Liver (tissue), 9 donors: ENCODE results near the gene GGNBP2. TPM values are rescaled to one million over a fixed set of nuclear protein-coding genes. Genes with fewer than 3 reads are reported as not detected.

Experiments used
- DNase-seq: peaks from one replicate; pipeline ENCODE4 v3.0.0-alpha.2; 2017; ENCODE audit warnings: low spot score
- H3K27ac ChIP-seq, 2 donors: one replicate each; pipeline ENCODE4 v1.7.0; 2013; ENCODE audit warnings: inconsistent platforms in 2 of 2, low read length in 2 of 2, control low read depth in 1 of 2, low read depth in 1 of 2, mild to moderate bottlenecking in 1 of 2
- H3K27me3 ChIP-seq, 4 donors: one replicate each; pipeline versions ENCODE4 v1.6.1 to v1.7.0; 2013; ENCODE audit warnings: low read length in 3 of 4, inconsistent platforms in 1 of 4, mild to moderate bottlenecking in 1 of 4, moderate library complexity in 1 of 4; ENCODE audit not compliant: control insufficient read depth in 4 of 4, insufficient read depth in 4 of 4
- H3K36me3 ChIP-seq, 4 donors: one replicate each; pipeline versions ENCODE4 v1.6.1 to v1.7.0; 2013; ENCODE audit warnings: low read length in 3 of 4, mild to moderate bottlenecking in 3 of 4, low read depth in 1 of 4, moderate library complexity in 1 of 4; ENCODE audit not compliant: control insufficient read depth in 4 of 4, insufficient read depth in 3 of 4
- H3K4me1 ChIP-seq, 4 donors: one replicate each; pipeline versions ENCODE4 v1.6.1 to v1.7.0; 2013; ENCODE audit warnings: low read length in 3 of 4, mild to moderate bottlenecking in 3 of 4, moderate library complexity in 1 of 4; ENCODE audit not compliant: control insufficient read depth in 4 of 4, insufficient read depth in 4 of 4
- H3K4me3 ChIP-seq, 3 donors: one replicate each; pipeline versions ENCODE4 v1.6.1 to v1.7.0; 2013; ENCODE audit warnings: low read length in 3 of 3, control low read depth in 1 of 3, low read depth in 1 of 3, mild to moderate bottlenecking in 1 of 3
- H3K9ac ChIP-seq, 2 donors: one replicate each; pipeline ENCODE4 v1.7.0; 2013; ENCODE audit warnings: low read length in 2 of 2, mild to moderate bottlenecking in 2 of 2, moderate library complexity in 2 of 2, control low read depth in 1 of 2, low read depth in 1 of 2
- H3K9me3 ChIP-seq, 4 donors: one replicate each; pipeline versions ENCODE4 v1.6.1 to v1.7.0; 2013; ENCODE audit warnings: low read length in 3 of 4; ENCODE audit not compliant: control insufficient read depth in 4 of 4
- EGR1 ChIP-seq, 2 donors: IDR thresholded peaks; 2 replicates each; pipeline ENCODE4 v1.6.1; 2016 to 2018; ENCODE audit warnings: antibody characterized with exemption in 2 of 2, low read depth in 2 of 2
- FOXA1 ChIP-seq: IDR thresholded peaks from 2 replicates; pipeline ENCODE4 v1.6.1; 2016; ENCODE audit warnings: antibody characterized with exemption
- FOXA2 ChIP-seq: IDR thresholded peaks from 2 replicates; pipeline ENCODE4 v1.6.1; 2016; ENCODE audit warnings: antibody characterized with exemption
- HNF4G ChIP-seq: IDR thresholded peaks from 2 replicates; pipeline ENCODE4 v1.6.1; 2016; ENCODE audit warnings: antibody characterized with exemption
- JUND ChIP-seq, 2 donors: IDR thresholded peaks; 2 replicates each; pipeline ENCODE4 v1.6.1; 2016; ENCODE audit warnings: antibody characterized with exemption in 2 of 2
- NR2F2 ChIP-seq: IDR thresholded peaks from 2 replicates; pipeline ENCODE4 v1.6.1; 2016; ENCODE audit warnings: antibody characterized with exemption
- RAD21 ChIP-seq, 2 donors: IDR thresholded peaks; 2 replicates each; pipeline ENCODE4 v1.6.1; 2016; ENCODE audit warnings: antibody characterized with exemption in 2 of 2, mild to moderate bottlenecking in 2 of 2
- SP1 ChIP-seq: IDR thresholded peaks from 2 replicates; pipeline ENCODE4 v1.6.1; 2018; ENCODE audit warnings: antibody characterized with exemption, mild to moderate bottlenecking
- TAF1 ChIP-seq: conservative IDR thresholded peaks from 2 replicates; pipeline ENCODE4 v1.6.1; 2016; ENCODE audit warnings: antibody characterized with exemption, mild to moderate bottlenecking
- YY1 ChIP-seq: IDR thresholded peaks from 2 replicates; pipeline ENCODE4 v1.6.1; 2016; ENCODE audit warnings: antibody characterized with exemption, mild to moderate bottlenecking
- WGBS: extraction: QIAGEN DNeasy Blood & Tissue Kit; methylation state at CpG from one replicate; pipeline ENCODE4 v1.1.7; 2013; 5-methylcytosine and 5-hydroxymethylcytosine counted together
- polyA plus RNA-seq, 2 donors: library from polyadenylated mRNA; stranded (reverse) in 1 of 2; unstranded in 1 of 2; fragments of 200-250 nt in 1 of 2; fragments of >200 nt in 1 of 2; fragmentation: Nextera tagmentation in 1 of 2; extraction: Ambion mirVana in 1 of 2; gene quantifications; one replicate each; pipeline versions ENCODE4 v1.2.1 to v1.2.3, GENCODE V29; 2013 to 2015
- total RNA-seq, 2 donors: library from RNA; depleted of rRNA; stranded (reverse); fragments of >200 nt; gene quantifications; one replicate each; pipeline ENCODE4 v1.2.3, GENCODE V29; 2014
- TF ChIP-seq, protein P1 (sequence below): IDR thresholded peaks from 2 replicates; pipeline ENCODE4 v1.6.1; 2016; ENCODE audit warnings: antibody characterized with exemption
- TF ChIP-seq, protein P2 (sequence below): IDR thresholded peaks from 2 replicates; pipeline ENCODE4 v1.6.1; 2016; ENCODE audit warnings: antibody characterized with exemption, mild to moderate bottlenecking
- TF ChIP-seq, protein P3 (sequence below): IDR thresholded peaks from 2 replicates; pipeline ENCODE4 v1.6.1; 2016; ENCODE audit warnings: antibody characterized with exemption
- TF ChIP-seq, protein P4 (sequence below): IDR thresholded peaks from 2 replicates; pipeline ENCODE4 v1.6.1; 2016; ENCODE audit warnings: antibody characterized with exemption
- donor health status: healthy.
- donor health status: healthy.
- donor health status: healthy.
- donor health status: healthy.
- donor health status: healthy.

GGNBP2 gene
- total and polyA plus RNA-seq, 4 donors = 19.6 to 48.6 (median 34.3) TPM

DNA sequence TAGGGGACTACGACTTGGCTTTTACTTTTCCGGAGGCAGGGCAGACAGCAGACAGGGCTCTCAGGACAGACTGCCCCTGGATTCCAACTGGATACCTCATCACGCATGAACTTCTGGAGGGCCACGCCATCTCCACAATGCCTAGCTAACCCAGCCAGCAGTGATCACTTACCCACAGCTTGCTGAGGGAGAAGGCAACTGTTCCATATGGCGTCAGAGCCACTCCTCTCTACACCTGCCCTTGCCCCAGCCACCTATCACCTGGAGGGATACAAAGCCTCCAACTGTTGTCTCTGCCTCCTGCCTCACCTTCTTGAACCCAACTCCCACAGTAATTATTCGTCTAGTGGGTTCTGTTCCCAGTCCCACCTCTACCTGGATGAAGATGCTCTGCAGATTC is 18.8 kb upstream of the GGNBP2 start:
- Histone ChIP-seq H3K9ac (no peak overlapping the region), H3K27me3 (no peaks in the 10 kb centered on the region), H3K27ac (no peak overlapping the region), H3K4me1 (no peaks in the 10 kb centered on the region), H3K9me3 (no peaks in the 10 kb centered on the region), H3K4me3 (no peak overlapping the region), H3K36me3 (peaks cover 19 to 53% (median 34%) of the 10 kb centered on the region in 4 donors)
- DNase-seq = no peak
- WGBS = 98% methylated on average over 6 of the region's 6 CpGs
- no peak for TF ChIP-seq NR2F2
- no peak for TF ChIP-seq SP1
- TF ChIP-seq TAF1 = no peak
- TF ChIP-seq RAD21 (IDR thresholded peaks at IDR 0.05) = no peak
- no peak for TF ChIP-seq FOXA2
- TF ChIP-seq, protein P1, sequence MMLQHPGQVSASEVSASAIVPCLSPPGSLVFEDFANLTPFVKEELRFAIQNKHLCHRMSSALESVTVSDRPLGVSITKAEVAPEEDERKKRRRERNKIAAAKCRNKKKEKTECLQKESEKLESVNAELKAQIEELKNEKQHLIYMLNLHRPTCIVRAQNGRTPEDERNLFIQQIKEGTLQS = no peak
- no peak for TF ChIP-seq FOXA1
- TF ChIP-seq, protein P2, sequence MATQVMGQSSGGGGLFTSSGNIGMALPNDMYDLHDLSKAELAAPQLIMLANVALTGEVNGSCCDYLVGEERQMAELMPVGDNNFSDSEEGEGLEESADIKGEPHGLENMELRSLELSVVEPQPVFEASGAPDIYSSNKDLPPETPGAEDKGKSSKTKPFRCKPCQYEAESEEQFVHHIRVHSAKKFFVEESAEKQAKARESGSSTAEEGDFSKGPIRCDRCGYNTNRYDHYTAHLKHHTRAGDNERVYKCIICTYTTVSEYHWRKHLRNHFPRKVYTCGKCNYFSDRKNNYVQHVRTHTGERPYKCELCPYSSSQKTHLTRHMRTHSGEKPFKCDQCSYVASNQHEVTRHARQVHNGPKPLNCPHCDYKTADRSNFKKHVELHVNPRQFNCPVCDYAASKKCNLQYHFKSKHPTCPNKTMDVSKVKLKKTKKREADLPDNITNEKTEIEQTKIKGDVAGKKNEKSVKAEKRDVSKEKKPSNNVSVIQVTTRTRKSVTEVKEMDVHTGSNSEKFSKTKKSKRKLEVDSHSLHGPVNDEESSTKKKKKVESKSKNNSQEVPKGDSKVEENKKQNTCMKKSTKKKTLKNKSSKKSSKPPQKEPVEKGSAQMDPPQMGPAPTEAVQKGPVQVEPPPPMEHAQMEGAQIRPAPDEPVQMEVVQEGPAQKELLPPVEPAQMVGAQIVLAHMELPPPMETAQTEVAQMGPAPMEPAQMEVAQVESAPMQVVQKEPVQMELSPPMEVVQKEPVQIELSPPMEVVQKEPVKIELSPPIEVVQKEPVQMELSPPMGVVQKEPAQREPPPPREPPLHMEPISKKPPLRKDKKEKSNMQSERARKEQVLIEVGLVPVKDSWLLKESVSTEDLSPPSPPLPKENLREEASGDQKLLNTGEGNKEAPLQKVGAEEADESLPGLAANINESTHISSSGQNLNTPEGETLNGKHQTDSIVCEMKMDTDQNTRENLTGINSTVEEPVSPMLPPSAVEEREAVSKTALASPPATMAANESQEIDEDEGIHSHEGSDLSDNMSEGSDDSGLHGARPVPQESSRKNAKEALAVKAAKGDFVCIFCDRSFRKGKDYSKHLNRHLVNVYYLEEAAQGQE = no peak
- TF ChIP-seq, protein P3, sequence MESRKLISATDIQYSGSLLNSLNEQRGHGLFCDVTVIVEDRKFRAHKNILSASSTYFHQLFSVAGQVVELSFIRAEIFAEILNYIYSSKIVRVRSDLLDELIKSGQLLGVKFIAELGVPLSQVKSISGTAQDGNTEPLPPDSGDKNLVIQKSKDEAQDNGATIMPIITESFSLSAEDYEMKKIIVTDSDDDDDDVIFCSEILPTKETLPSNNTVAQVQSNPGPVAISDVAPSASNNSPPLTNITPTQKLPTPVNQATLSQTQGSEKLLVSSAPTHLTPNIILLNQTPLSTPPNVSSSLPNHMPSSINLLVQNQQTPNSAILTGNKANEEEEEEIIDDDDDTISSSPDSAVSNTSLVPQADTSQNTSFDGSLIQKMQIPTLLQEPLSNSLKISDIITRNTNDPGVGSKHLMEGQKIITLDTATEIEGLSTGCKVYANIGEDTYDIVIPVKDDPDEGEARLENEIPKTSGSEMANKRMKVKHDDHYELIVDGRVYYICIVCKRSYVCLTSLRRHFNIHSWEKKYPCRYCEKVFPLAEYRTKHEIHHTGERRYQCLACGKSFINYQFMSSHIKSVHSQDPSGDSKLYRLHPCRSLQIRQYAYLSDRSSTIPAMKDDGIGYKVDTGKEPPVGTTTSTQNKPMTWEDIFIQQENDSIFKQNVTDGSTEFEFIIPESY = no peak
- TF ChIP-seq EGR1 (IDR thresholded peaks at IDR 0.05; ENCODE audit: low read depth in 2 of 2) = no peak

DNA sequence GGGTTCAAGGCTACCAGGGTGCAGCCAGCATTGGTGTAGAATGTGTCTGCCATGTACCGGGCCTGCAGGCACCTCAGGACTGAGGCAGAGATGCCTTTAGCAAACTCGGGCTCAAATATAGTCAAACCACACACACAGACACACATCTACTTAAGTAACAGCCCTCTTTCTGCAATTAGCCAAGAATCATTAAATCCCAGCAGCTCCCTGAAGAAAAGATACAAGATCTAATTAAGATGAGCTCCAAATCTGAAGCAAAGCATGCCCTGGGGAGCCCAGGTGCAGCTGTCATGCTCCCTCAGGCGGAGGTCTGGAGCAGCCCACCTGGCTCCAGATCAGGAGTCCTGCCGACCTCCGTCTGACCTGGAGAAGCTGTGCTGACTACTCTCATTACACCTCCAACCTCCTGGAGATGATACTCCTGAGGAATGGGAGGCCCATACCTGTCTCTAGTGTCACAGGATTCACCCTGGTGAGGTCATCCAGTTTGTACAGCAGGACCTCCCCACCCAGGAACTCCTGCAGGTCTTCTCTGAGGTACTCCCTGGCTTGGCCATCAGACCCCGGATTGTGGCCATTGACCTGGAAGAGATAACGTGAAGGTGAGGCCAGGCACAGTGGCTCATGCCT is 17.0 kb upstream of the GGNBP2 start:
- 96% methylated on average over 7 of the region's 7 CpGs for WGBS

DNA sequence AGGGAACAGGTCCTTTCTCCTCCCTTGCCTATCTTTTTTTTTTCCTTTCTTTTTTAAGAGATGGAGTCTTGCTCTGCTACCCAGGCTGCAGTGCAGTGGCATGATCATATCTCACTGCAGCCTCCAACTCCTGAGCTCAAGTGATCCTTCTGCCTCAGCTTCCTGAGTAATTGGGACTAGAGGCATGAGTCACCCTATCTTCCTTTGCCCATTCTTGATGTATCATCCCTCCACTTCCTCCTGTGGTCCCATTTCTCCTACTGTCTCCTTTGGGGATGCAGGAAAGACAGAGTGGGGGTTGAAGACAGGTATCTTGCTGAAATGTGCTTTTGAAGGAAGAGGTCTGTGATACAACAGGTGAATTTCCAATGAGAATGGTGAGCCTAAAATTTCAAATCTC is 15.6 kb upstream of the GGNBP2 start:
- peaks cover 15 to 64% (median 39%) of the 10 kb centered on the region in 4 donors for H3K36me3 ChIP-seq

More for the DNA sequence above, 17.0 kb upstream of the GGNBP2 start:
- H3K9ac ChIP-seq = no peak overlapping the region
- no peak overlapping the region for H3K27ac ChIP-seq
- H3K4me3 ChIP-seq = no peak overlapping the region
- H3K9me3 ChIP-seq = no peaks in the 10 kb centered on the region
- no peaks in the 10 kb centered on the region for H3K27me3 ChIP-seq
- H3K36me3 ChIP-seq = peaks cover 19 to 63% (median 40%) of the 10 kb centered on the region in 4 donors
- DNase-seq = no peak
- no peaks in the 10 kb centered on the region for H3K4me1 ChIP-seq
- no peak for TF ChIP-seq YY1
- no peak for TF ChIP-seq EGR1 (IDR thresholded peaks at IDR 0.05; ENCODE audit: low read depth in 2 of 2)
- TF ChIP-seq FOXA2 = no peak
- TF ChIP-seq HNF4G = no peak
- no peak for TF ChIP-seq FOXA1

More for the DNA sequence above, 15.6 kb upstream of the GGNBP2 start:
- TF ChIP-seq EGR1 (IDR thresholded peaks at IDR 0.05; ENCODE audit: low read depth in 2 of 2) (no peak), JUND (IDR thresholded peaks at IDR 0.05) (no peak), NR2F2 (no peak)
- TF ChIP-seq, protein P1 = no peak
- TF ChIP-seq, protein P4, sequence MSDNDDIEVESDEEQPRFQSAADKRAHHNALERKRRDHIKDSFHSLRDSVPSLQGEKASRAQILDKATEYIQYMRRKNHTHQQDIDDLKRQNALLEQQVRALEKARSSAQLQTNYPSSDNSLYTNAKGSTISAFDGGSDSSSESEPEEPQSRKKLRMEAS = no peak
- TF ChIP-seq, protein P2 = no peak
- no peak overlapping the region for H3K4me3 ChIP-seq
- H3K9ac ChIP-seq = no peak overlapping the region
- no peaks in the 10 kb centered on the region for H3K9me3 ChIP-seq
- no peak for DNase-seq
- H3K27ac ChIP-seq = no peak overlapping the region
- no peaks in the 10 kb centered on the region for H3K27me3 ChIP-seq
- H3K4me1 ChIP-seq = peaks cover 0 to 4% (median 2%) of the 10 kb centered on the region in 4 donors
